ENCODE results near the gene ZFP1.
"Not testable (repeated sequence)": the region's sequence is repeated elsewhere in the genome, so short reads cannot be mapped to it uniquely, and the experiment has no call there.

The ZFP1 gene

DNA sequence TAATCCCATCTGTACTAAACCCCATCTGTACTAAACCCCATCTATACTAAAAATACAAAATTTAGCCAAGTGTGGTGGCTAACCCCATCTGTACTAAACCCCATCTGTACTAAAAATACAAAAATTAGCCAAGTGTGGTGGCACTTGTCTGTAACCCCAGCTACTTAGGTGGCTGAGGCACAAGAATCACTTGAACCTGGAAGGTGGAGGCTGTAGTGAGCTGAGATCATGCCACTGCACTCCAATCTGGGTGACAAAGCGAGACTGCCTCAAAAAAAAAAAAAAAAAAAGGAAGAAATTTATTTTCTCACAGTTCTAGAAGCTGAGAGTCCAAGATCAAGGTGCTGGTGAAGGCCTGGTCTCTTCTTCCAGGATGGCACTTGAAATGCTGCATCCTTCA lies 12.1 kb downstream of the ZFP1 start:
- no peak for DNase-seq

DNA sequence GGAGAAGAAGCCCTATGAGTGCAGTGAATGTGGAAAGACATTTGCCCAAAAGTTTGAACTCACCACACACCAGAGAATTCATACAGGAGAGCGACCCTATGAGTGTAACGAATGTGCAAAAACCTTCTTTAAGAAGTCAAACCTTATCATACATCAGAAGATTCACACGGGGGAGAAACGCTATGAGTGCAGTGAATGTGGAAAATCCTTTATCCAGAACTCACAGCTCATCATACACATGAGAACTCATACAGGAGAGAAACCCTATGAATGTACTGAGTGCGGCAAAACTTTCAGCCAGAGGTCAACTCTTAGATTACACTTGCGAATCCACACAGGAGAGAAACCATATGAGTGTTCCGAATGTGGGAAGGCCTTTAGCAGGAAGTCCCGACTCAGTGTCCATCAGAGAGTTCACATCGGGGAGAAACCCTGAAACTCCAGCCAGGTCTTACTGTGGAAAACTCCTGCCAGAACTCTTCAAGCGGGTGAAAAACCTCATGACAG lies 21.6 kb downstream of the ZFP1 start:
- no peak for DNase-seq

DNA sequence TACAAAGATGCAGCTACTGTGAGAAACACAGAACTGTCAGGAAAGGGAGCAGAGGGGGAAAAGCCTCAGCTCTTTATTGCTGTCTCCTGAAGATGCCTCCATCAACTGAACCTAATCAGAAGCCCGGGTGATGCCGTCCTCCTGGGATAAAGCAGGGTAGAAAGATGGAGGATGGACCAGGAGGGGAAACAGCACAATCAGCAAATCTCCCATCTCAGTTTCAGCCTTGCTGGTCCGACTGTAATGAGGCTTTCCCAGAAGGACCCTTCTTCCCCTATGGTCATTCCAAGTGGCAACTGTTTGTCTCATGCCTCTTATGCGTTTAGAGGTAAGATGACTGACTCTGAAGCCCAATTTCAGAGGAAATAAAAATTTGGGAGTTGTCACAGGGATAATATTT lies 24.3 kb downstream of the ZFP1 start:
- no peak for DNase-seq

DNA sequence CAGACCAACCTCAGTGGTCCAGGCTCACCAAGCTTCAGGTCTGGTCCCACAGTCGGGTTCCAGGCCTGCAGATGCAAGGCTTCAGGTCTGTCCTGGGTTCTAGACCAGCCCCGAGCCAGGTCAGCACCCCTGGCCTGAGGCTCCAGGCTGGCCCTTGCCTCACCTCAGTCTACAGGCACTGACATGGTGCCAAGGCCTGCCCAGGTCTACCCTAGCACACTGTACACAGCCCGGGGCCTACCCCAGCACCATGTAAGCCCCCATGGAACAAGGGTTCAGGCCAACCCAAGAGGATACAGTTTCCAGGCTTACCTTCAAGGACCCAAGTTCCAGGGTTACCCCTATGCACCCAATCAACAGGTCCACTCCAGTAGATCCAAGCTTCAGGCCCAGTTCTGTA lies 26.8 kb downstream of the ZFP1 start:
- DNase-seq: no peak

DNA sequence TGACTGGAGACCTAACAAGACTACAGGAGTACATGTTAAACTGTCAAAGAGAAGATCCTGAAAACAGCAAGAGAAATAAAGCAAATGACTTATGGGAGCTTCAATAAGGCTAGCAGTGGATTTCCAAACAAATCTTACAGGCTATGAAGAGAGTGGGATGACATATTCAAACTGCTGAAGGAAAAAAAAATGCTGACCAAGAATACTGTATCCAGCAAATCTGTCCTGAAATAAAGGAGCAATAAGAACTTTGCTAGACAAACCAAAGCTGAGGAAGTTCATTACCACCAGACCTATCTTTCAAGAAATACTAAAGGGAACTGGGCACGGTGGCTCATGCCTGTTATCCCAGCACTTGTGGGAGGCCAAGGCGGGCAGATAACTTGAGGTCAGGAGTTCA lies 28.6 kb downstream of the ZFP1 start:
- no peak for DNase-seq

- DNase-seq: no peak
These were observed 30.9 kb downstream of the ZFP1 start for GRCh38 chr16:75179208-75179607.

DNA sequence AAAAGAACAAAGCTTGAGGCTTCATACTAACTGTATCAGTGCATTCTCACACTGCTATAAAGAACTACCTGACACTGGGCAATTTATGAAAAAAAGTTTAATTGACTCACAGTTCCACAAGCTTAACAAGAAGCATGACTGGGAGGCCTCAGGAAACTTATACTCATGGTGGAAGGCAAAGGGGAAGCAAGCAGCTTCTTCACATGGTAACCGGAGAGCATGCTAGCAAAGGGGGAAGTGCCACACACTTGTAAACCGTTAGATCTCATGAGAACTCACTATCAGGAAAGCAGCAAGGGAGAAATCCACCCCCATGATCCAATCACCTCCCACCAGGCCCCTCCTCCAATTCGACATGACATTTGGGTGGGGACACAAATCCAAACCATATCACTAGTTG lies 33.3 kb downstream of the ZFP1 start:
- no peak for DNase-seq

GRCh38 chr16:75188832-75189477 lies 40.6 kb downstream of the ZFP1 start:
- no peak for DNase-seq

DNA sequence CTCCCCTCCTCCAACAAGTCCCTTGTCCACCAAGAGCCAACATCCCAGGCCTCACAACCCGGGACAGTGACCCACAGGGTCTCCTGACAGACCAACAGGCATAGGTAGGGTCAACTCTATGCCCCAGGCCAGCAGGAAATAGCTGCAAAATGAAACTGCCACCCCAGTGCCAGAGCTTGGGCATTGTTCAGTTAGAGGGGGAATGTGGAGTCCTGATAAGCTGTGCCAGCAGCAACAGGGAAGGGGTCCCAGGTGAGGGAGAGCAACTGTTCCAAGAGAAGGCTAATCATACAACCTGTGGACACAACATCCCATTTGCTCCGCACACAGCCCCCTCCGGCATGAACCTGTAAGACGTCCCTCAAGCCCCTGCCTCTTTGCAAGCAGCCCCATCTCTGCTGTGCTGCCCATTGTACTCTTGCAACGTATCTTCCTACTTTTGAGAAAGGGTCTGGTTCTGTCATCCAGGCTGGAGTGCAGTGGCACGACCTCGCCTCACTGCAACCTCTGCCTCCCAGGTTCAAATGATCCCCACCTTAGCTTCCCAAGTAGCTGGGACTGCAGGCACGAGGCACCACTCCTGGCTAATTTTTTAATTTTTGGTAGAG lies 41.4 kb downstream of the ZFP1 start:
- no peak for DNase-seq

DNA sequence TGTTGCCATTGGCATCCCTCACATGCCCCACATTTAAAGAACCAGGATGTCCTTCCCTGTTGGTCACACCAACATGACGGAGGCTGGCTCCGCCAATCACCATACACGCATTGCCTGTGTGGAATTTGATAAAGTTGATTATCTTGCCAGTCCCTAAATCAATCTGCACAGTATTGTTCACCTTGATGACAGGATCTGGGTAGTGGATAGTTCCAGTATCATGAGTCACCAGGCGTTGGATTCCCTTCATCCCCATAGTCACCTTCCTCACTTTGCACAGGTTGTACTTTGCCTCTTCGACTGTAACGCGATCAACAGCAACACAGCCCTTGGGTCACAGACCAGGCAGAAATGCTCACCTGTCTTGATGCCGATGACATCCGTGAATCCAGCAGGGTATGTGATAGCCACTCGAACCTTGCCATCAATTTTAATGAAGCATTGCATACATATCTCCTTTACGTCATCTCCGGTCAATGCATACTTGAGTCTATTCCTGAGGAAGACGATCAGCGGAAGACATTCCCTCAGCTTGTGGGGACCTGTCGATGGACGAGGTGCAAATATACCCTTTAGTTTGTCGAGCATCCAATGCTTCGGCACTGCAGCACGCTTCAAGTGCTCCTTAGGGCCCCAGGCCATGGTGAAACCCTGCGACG lies 44.4 kb downstream of the ZFP1 start:
- no peak for DNase-seq

GRCh38 chr16:75193265-75193650 lies 44.9 kb downstream of the ZFP1 start:
- DNase-seq: no peak

GRCh38 chr16:75193730-75194444 lies 45.6 kb downstream of the ZFP1 start:
- no peak for DNase-seq

- DNase-seq: no peak
These were observed 47.8 kb downstream of the ZFP1 start for GRCh38 chr16:75195811-75196790.

GRCh38 chr16:75196836-75197235 lies 48.5 kb downstream of the ZFP1 start:
- DNase-seq: no peak

DNA sequence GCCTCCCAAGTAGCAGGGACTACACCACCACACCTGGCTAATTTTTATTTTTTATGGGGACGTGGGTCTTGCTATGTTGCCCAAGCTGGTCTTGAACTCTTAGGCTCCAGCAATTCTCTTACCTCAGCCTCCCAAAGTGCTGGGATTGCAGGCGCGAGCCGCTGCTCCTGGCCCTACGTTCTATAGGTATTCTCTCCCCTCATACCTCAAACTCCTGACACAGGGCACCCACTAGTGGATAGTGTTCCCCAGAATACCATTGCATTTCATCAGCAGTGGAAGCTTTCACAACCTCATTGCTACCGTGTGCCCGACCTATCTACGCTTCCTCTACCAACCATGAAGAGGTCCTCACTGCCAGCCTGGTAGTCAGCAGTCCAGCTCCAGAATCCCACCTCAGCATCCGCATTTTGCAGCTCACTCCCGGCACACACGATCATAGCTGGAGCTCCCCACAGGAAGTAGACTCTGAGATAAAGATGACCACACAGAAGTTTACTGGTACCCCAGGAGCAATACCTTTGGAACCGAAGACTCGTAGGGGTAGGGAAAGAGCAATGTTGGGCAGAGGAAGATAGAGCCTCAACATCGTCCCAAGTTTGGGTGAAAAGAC lies 49.3 kb downstream of the ZFP1 start:
- DNase-seq: no peak

- no peak for DNase-seq
These were observed 49.8 kb downstream of the ZFP1 start for GRCh38 chr16:75198135-75198600.

GRCh38 chr16:75202069-75202590 lies 53.8 kb downstream of the ZFP1 start:
- DNase-seq: no peak

DNA sequence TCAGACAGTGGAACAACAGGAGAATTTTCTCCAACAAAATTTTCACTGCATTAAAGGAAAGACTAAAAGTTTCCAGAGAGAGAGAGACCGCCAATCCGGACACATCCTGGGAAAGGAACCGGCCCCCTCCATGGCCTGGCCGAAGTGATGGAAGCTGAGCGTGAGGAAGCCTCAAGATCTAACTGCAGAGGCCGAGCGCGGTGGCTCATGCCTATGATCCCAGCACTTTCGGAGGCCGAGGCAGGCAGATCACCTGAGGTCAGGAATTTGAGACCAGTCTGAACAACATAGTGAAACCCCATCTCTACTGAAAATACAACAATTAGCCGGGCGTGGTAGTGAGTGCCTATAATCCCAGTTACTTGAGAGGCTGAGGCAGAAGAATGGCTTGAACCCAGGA lies 54.8 kb downstream of the ZFP1 start:
- DNase-seq: no peak

GRCh38 chr16:75203667-75204409 lies 55.5 kb downstream of the ZFP1 start:
- DNase-seq: no peak

DNA sequence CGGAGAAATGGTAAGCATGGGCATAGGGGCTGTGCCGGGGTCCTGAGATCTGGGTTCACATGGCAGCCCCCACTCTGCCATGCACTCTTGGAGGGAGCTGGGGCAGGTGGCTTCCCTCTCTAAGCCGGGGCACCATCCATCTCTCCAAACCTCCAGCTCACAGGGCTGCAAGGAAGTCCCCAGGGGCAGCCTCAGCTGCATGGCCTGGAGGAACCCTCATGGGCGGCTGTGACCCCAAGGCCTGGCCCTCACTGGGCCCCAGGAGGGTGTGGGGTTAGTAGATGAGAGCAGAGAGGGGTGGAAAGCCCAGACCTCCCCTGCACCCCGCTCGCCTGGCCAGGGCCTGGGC lies 56.1 kb downstream of the ZFP1 start:
- DNase-seq: no peak

GRCh38 chr16:75204905-75205304 lies 56.6 kb downstream of the ZFP1 start:
- not testable (repeated sequence) for DNase-seq

Measured in activated CD4-positive, alpha-beta T cell treated with anti-CD3 and anti-CD28 coated beads, Interleukin-2, Interleukin-6, amounts not matched to agents 100 ng/mL and 50 ng/mL, durations not matched to agents 16 hours and 8 hours (primary cell).